Osteocyte (in vitro differentiated cells): ENCODE measurements around the gene NEMP1. TPM values are rescaled to one million over a fixed set of nuclear protein-coding genes. Genes with fewer than 3 reads are reported as not detected.

Source experiments
- DNase-seq: peaks from one replicate; pipeline ENCODE4 v3.0.0; 2021; ENCODE audit warnings: mixed read lengths; ENCODE audit not compliant: unreplicated experiment; ENCODE audit errors: extremely low spot score
- H3K27ac Mint-ChIP-seq: one replicate; pipeline ENCODE4 v1.8.0; 2021; ENCODE audit warnings: mild to moderate bottlenecking, mixed read lengths; ENCODE audit not compliant: unreplicated experiment
- H3K27me3 Mint-ChIP-seq: one replicate; pipeline ENCODE4 v1.8.0; 2021; ENCODE audit warnings: mixed read lengths; ENCODE audit not compliant: unreplicated experiment
- H3K36me3 Mint-ChIP-seq: one replicate; pipeline ENCODE4 v1.8.0; 2021; ENCODE audit warnings: mixed read lengths; ENCODE audit not compliant: unreplicated experiment
- H3K4me1 Mint-ChIP-seq: one replicate; pipeline ENCODE4 v1.8.0; 2021; ENCODE audit warnings: mixed read lengths; ENCODE audit not compliant: unreplicated experiment
- H3K4me3 Mint-ChIP-seq: one replicate; pipeline ENCODE4 v1.8.0; 2021; ENCODE audit warnings: mild to moderate bottlenecking, moderate library complexity, mixed read lengths; ENCODE audit not compliant: unreplicated experiment
- H3K9me3 Mint-ChIP-seq: one replicate; pipeline ENCODE4 v1.8.0; 2021; ENCODE audit warnings: mixed read lengths; ENCODE audit not compliant: unreplicated experiment
- CTCF ChIP-seq: fragments of 200-600 bp; sonication (generic); IDR thresholded peaks from 2 replicates; pipeline ENCODE4 v1.5.0; 2021; ENCODE audit warnings: antibody characterized with exemption, mild to moderate bottlenecking, moderate library complexity
- total RNA-seq: library from RNA; stranded (reverse); gene quantifications from 2 replicates; pipeline ENCODE4 v1.2.1, GENCODE V29; 2021

NEMP1 gene
- total RNA-seq, 1 donor from 2014 or later, result 12.1 TPM

GRCh38 chr12:57092529-57092862 lies 13.9 kb upstream of the NEMP1 start:
- no peak overlapping the region for H3K4me3 Mint-ChIP-seq
- peaks cover 52% of the 10 kb centered on the region for H3K4me1 Mint-ChIP-seq
- no peak for TF ChIP-seq CTCF
- H3K9me3 Mint-ChIP-seq, result no peaks in the 10 kb centered on the region
- H3K27me3 Mint-ChIP-seq, result no peaks in the 10 kb centered on the region
- H3K27ac Mint-ChIP-seq, result peak overlapping the region; percentile 71
- DNase-seq, result no peak
- peaks cover 29% of the 10 kb centered on the region for H3K36me3 Mint-ChIP-seq

DNA sequence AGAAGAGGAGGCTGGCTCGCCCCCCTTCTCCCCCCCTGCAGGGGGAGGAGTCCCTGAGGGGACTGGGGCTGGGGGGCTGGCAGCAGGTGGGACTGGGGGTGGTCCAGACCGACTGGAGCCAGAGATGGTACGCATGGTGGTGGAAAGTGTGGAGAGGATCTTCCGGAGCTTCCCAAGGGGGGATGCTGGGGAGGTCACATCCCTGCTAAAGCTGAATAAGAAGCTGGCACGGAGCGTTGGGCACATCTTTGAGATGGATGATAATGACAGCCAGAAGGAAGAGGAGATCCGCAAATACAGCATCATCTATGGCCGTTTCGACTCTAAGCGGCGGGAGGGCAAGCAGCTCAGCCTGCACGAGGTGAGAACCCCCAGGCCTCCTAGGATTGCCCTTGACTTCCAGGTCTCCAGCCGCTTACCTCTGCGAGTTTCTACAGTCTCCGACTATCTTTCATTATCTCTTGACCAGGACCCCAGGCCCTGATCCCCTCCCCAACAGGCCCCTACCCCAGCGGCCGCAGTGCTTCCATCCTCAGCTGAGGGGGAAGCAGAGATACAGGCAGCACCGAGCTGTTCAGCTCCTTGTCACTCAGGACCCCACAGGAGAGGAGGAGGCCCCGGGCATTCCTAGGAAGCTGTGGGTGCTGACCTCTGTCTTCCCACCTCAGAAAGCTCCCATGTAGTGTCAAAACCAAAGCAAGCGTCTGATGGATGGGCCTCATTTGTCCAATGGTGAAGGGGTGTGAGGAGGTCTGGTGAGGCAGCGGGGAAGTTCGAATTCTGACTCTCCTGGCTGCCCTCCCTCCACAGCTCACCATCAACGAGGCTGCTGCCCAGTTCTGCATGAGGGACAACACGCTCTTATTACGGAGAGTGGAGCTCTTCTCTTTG lies 13.3 kb upstream of the NEMP1 start:
- no peak overlapping the region for H3K4me3 Mint-ChIP-seq

DNA sequence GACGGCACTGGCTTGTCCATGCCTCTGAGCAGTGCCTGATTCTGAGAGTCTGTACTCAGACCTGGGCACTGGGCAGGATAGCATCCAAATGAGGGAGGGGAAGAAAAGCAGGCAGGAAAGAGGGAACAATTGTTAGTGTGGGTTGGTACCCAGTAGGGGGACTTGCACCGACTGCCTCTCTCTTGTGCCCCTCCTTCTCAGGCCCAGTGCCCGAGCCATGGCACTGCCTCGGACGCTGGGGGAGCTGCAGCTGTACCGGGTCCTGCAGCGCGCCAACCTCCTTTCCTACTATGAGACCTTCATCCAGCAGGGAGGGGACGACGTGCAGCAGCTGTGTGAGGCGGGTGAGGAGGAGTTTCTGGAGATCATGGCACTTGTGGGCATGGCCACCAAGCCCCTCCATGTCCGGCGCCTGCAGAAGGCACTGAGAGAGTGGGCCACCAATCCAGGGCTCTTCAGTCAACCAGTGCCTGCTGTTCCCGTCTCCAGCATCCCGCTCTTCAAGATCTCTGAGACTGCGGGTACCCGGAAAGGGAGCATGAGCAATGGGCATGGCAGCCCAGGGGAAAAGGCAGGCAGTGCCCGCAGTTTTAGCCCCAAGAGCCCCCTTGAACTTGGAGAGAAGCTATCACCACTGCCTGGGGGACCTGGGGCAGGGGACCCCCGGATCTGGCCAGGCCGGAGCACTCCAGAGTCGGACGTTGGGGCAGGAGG lies 12.5 kb upstream of the NEMP1 start:
- Mint-ChIP-seq H3K9me3 (no peaks in the 10 kb centered on the region), H3K4me3 (peak overlapping the region; percentile 98), H3K4me1 (peaks cover 55% of the 10 kb centered on the region), H3K27me3 (no peaks in the 10 kb centered on the region), H3K27ac (peak overlapping the region; percentile 69), H3K36me3 (peaks cover 29% of the 10 kb centered on the region)
- no peak for TF ChIP-seq CTCF
- no peak for DNase-seq

More for the DNA sequence above, 13.3 kb upstream of the NEMP1 start:
- Mint-ChIP-seq H3K27ac (peak overlapping the region; percentile 50), H3K4me1 (peaks cover 52% of the 10 kb centered on the region), H3K9me3 (no peaks in the 10 kb centered on the region), H3K27me3 (no peaks in the 10 kb centered on the region), H3K36me3 (peaks cover 29% of the 10 kb centered on the region)
- no peak for DNase-seq
- TF ChIP-seq CTCF, result no peak

- Mint-ChIP-seq H3K9me3 (no peaks in the 10 kb centered on the region), H3K4me1 (peaks cover 60% of the 10 kb centered on the region), H3K4me3 (peak overlapping the region; percentile 98), H3K27ac (peak overlapping the region; percentile 69), H3K36me3 (peaks cover 29% of the 10 kb centered on the region), H3K27me3 (no peaks in the 10 kb centered on the region)
- no peak for DNase-seq
- no peak for TF ChIP-seq CTCF
Measured at GRCh38 chr12:57090490-57090889, 11.9 kb upstream of the NEMP1 start.
